ENCODE results near the gene WRAP73.

The WRAP73 gene

GRCh38 chr1:3664700-3665375, 14.9 kb upstream of the WRAP73 start:
- no peak for DNase-seq

- DNase-seq: no peak
These were observed 14.2 kb upstream of the WRAP73 start for GRCh38 chr1:3663999-3664699.

GRCh38 chr1:3662080-3662671, 12.3 kb upstream of the WRAP73 start:
- DNase-seq: no peak

- no peak for DNase-seq
These were observed 11.7 kb upstream of the WRAP73 start for GRCh38 chr1:3661631-3662030.

DNA sequence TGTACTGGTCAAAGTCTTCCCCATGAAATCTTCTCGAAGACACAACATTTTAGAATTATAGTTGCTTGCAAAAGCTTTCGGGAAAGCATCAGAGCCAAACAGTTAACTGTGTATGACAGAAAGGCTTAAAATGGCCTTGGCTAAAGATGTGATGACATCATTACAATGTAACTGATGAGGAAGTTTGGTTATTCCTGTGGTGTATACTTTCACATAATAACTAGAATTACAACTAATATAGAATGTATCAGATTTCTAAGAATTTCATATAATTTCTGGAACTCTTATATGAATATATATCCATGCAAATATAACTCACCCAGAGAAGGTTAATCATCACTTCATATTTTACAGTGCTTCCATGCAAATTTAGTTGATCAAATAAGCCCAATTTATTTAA, 10.8 kb upstream of the WRAP73 start:
- DNase-seq: no peak

DNA sequence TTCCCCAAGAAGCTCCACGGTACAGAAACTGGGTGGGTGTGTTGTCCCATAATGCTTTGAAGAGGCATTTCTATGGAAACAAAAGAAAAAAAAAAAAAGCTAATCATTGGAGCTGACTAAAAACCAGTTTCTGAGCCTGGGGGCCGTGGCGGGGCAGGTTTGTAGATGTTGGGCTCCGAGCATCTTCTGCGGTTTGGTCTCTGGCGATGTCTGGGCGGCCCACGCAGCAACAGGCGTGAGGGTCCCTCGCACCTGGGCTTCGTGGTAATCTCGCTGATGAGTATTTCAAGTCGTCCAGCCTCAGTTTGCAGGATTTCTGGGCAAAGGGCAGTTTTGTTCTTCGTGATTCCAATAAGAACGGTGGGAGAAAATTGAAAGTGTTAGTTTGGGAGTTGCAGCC, 9.2 kb upstream of the WRAP73 start:
- DNase-seq: no peak

GRCh38 chr1:3658231-3658615, 8.3 kb upstream of the WRAP73 start:
- DNase-seq: no peak

DNA sequence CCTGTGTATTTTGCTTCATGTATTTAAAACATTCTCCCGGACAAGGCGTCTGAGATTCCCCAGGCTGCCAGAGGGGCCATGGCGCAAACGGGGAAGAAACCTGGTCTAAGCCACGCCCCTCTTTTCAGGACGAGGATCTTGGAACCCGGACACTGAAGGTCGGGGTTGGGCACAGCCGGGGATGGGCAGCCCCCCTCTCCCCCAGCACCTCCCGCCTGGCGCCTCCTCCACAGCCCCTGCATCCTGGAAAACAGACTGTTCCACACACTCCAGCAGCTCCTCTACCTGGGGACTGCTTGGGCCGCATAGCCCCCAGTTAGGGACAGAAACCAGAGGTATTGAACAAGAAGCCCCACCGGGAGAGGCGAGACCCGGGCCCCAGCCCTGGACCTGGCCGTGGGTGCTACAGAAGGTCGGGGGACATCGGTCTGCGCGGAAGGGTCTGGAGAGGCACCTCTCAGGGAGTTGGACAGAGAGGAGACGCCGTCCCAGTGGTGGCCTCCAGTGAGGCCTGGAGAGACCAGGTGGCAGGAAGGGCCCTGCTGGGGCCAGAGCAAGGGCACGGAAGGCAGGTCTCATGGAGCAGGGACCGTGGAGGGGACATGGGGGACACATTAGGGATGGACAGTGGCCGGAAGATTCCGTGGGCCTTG, 7.8 kb upstream of the WRAP73 start:
- DNase-seq: no peak

DNA sequence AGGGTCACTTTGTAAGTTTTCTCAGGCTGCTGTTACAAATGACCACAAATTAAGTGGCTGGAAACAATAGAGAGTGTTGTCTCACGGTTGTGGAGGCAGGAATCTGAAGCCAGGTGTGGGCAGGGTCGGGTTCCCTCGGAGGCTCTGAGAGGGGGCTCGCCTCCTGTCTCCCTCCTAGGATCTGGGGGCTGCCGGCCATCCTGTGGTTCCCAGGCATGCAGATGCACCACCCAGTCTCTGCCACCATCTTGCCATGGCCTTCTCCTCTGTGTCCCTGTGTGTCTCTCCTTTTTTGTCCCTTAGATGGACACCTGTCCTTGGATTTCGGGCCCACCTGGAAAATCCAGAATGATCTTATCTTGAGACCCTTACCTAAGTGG, 7.2 kb upstream of the WRAP73 start:
- no peak for DNase-seq

GRCh38 chr1:3656450-3657095, 6.7 kb upstream of the WRAP73 start:
- DNase-seq: no peak

DNA sequence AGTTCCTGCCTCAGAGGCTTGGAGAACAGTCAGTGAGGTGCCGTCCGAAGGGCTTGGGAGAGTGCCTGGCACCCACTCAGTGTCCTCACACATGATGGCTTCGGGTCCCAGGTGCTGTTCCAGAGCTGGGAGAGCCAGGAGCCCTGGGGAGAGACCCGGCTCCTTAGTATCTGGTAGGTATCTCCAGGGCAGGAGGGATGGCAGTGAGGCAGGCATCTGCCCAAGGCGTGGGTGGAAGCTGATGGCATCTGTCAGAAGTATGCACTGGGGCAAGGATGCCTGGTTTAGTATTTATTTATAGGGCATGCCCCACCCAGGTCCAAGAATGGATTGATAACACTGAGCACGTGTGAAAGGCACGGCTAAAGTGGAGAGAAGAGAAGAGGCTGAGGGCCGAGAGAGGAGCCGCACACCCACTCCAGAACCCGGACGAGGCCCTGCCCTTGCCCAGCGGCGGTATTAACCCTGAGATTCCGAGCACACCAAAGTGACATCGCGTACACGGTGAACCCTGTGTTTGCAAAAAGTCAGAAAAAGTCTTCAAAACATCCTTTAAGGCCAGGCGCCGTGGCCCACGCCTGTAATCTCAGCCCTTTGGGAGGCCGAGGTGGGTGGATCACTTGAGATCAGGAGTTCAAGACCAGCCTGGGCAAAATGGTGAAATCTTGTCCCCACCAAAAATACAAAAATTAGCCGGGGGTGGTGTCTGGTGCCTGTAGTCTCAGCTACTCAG, 4.8 kb upstream of the WRAP73 start:
- no peak for DNase-seq

DNA sequence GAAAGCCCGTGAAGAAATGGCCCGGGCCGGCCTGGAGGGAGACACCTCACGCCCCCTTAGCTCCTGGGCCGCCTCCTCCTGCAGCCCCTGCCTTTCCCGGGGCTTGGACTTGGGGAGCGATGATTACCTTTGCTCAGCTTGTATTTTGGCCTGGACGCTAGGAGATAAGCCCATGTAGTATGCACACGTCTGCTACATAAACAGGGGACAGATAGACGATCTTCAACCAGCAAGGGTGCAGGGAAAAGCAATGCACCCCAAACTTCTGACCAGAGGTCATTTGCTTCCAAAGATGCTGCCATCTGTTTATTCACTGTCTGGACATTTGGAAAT, 3.3 kb upstream of the WRAP73 start:
- no peak for DNase-seq

- DNase-seq: no peak
These were observed 2.8 kb upstream of the WRAP73 start for GRCh38 chr1:3652548-3653285.

DNA sequence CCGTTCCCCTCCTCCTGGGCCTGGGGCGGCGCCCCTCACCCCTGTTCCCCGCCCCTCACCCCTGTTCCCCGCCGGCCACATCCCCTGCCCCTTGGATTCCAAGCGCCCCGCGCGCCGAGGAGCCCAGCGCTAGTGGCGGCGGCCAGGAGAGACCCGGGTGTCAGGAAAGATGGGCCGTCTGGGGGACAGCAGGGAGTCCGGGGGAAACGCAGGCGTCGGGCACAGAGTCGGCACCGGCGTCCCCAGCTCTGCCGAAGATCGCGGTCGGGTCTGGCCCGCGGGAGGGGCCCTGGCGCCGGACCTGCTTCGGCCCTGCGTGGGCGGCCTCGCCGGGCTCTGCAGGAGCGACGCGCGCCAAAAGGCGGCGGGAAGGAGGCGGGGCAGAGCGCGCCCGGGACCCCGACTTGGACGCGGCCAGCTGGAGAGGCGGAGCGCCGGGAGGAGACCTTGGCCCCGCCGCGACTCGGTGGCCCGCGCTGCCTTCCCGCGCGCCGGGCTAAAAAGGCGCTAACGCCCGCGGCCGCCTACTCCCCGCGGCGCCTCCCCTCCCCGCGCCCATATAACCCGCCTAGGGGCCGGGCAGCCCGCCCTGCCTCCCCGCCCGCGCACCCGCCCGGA, 2.1 kb upstream of the WRAP73 start, which contains the start of gene TP73:
Gene TP73, plus strand, starts transcription at position 587 of the 618 bp plus-strand sequence. CDS start 29,850 bp downstream, outside the sequence.
- DNase-seq: no peak

DNA sequence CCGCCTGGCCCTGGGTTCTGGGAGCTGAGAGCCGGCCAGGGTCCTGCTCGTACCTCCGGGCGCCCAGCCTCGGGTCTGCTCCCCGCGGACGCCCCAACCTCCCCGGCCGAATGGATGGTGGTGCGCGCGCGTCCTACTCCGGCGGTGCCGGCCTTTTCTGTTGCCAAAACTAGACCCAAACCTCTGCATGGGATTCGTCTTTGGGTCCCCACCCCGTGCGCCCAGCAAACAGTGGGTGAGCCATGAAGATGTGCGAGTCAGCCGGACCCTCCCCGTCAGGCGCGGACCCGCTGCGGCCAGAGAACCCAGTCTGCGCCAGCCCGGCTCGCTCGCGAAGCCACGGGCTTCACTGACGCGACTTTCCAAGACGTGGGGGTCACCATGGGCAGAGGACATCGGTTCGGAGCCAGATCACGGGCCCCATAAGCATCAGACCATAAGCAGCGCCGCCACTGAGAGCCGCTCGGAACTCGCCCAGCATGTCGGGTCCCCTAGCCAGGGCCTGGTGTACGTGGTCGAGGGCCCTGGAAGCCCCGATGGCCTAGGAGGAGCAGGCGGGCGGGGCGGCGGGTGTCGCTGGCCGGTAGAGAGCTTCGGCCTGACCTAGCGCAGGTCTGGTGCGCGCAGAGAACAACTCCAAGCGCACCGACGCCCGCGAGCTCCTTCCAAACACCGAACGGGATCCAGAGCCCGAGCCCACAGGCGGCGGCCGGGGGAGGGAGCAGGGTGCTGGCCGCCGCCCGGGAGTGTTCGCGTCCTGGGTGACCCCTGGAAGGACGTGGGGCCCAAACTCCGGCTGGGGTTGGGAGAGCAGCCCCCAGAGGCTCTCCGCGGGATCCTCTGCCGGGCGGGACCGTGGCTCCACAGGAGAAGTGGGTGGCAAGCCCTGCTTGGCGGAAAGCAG, 1.4 kb upstream of the WRAP73 start:
- no peak for DNase-seq

DNA sequence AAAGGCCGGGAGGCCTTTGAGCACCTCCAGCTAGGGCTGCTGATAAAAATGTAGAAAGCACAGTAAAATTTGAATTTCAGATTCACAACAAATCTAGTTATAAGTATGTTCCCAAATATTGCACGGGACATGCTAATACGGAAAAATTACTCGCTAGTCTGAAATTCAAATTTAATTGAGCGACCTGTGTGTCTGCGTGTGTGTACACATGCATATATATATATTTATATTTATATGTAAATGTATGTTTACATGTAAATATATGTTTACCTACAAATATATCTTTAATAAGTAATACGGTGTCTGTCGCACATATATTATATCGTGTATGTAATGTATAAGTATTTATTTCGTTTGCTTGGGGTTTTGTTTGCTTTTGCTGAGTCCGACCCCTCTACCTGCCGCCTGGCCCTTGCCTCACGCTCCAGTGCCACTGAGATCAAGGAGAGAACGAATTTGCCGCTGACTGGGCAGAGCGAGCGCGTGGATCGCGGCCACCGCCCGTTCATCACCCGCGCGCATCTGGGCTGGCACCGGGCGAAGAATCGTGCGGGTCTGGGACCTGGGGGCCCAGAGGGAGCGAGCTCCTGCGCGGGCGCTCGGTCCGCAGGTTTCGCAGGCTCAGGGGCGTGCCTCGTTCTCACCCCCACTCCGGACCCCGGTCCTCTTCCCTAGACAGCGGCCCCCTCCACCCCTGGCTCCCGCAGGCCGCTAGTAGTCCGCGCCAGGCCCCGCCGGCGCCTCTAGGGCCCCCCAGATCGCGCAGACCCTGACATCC, 534 bp upstream of the WRAP73 start:
- no peak for DNase-seq

DNA sequence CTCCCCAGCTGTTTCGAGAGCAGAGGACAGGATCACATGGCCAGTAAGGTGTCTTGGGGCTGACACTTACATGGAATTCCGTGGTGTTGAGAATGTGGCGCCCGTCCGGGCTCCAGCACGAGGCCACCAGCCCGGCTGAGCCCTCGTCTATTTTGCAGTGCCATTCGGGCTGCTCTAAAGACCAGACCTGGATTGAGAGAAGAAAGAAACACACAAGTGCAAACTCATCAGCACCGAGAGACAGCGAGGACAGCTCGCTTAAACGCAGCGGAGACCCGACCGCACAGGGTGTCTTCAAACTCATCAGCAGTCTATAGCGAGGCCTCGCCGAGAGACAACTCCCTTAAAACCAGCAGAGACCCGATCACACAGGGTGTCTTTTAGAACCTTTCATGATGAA, 3.3 kb downstream of the WRAP73 start:
- no peak for DNase-seq

GRCh38 chr1:3645666-3646355, 4.1 kb downstream of the WRAP73 start:
- DNase-seq: no peak

GRCh38 chr1:3645247-3645646, 4.7 kb downstream of the WRAP73 start:
- no peak for DNase-seq
